GM18498 (cell line): Measurements from ENCODE around the gene STOM.

Experiments
- ATAC-seq: cut with Tn5 transposase; IDR thresholded peaks from one replicate; pipeline ENCODE4 v1.9.1; 2021; ENCODE audit warnings: mild to moderate bottlenecking, moderate library complexity; ENCODE audit not compliant: unreplicated experiment

Gene STOM

GRCh38 chr9:121372239-121373010 lies 2.4 kb upstream of the STOM start:
- no peak for ATAC-seq

GRCh38 chr9:121371495-121372061 lies 1.5 kb upstream of the STOM start:
- ATAC-seq: no peak

- ATAC-seq: no peak
These were observed 1.3 kb downstream of the STOM start for GRCh38 chr9:121368745-121369144.

- ATAC-seq: no peak
These were observed 1.9 kb downstream of the STOM start for GRCh38 chr9:121368138-121368522.

GRCh38 chr9:121367306-121368137 lies 2.5 kb downstream of the STOM start:
- no peak for ATAC-seq

GRCh38 chr9:121366611-121367192 lies 3.3 kb downstream of the STOM start:
- no peak for ATAC-seq

- ATAC-seq: no peak
These were observed 4.5 kb downstream of the STOM start for GRCh38 chr9:121365564-121365963.

- no peak for ATAC-seq
These were observed 5.2 kb downstream of the STOM start for GRCh38 chr9:121364886-121365285.

- no peak for ATAC-seq
These were observed 6.0 kb downstream of the STOM start for GRCh38 chr9:121364077-121364476.

- no peak for ATAC-seq
These were observed 6.5 kb downstream of the STOM start for GRCh38 chr9:121363622-121363961.

GRCh38 chr9:121362813-121363621 lies 7.0 kb downstream of the STOM start:
- no peak for ATAC-seq

GRCh38 chr9:121360601-121361374 lies 9.3 kb downstream of the STOM start:
- no peak for ATAC-seq

GRCh38 chr9:121359351-121360294 lies 10.4 kb downstream of the STOM start:
- no peak for ATAC-seq

- no peak for ATAC-seq
These were observed 11.3 kb downstream of the STOM start for GRCh38 chr9:121358751-121359150.

- no peak for ATAC-seq
These were observed 13.0 kb downstream of the STOM start for GRCh38 chr9:121357011-121357410.

- ATAC-seq: no peak
These were observed 15.3 kb downstream of the STOM start for GRCh38 chr9:121354762-121355161.

GRCh38 chr9:121354141-121354540 lies 15.9 kb downstream of the STOM start:
- ATAC-seq: peak; percentile 2

GRCh38 chr9:121353241-121354061 lies 16.6 kb downstream of the STOM start:
- peak; percentile 98 for ATAC-seq
